ENCODE results near the gene HERC6. TPM values are rescaled to one million over a fixed set of nuclear protein-coding genes. Genes with fewer than 3 reads are reported as not detected.
A peak's percentile ranks its signal among the peaks of the same experiment; 100 is the strongest.
"Not testable (repeated sequence)": the region's sequence is repeated elsewhere in the genome, so short reads cannot be mapped to it uniquely, and the experiment has no call there.

Gene HERC6
- total RNA-seq, 1 donor from 2014 or later: 7.3 TPM

DNA sequence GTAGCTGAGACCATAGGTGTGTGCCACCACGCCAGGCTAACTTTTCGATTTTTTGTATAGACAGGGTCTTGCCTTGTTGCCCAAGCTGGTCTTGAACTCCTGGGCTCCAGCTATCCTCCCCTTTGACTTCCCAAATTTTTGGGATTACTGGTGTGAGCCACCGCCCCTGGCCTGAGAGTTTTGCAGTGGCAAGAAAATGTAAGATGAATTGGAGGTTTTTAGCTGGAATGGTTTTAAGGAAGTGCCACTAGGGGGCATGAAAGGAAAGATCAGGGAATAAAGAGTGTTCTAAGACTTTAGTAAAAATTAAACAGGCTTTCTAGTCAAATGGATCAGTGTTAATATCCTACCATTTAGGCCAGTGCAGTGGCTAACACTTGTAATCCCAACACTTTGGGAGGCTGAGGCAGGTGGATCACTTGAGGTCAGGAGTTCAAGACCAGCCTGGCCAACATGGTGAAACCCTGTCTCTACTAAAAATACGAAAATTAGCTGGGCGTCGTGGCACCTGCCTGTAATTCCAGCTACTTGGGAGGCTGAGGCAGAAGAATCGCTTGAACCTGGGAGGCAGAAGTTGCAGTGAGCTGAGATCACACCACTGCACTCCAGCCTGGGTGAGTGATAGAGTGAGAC lies 9.4 kb upstream of the HERC6 start:
- not testable (repeated sequence) for H3K27me3 Mint-ChIP-seq; H3K36me3 Mint-ChIP-seq (ENCODE audit: insufficient read depth); H3K4me1 Mint-ChIP-seq (ENCODE audit: low read depth); H3K27ac Mint-ChIP-seq; H3K4me3 Mint-ChIP-seq (ENCODE audit: low read depth); DNase-seq (ENCODE audit: low spot score, unreplicated experiment); H3K9me3 Mint-ChIP-seq (ENCODE audit: low read depth)
- TF ChIP-seq, protein P1, sequence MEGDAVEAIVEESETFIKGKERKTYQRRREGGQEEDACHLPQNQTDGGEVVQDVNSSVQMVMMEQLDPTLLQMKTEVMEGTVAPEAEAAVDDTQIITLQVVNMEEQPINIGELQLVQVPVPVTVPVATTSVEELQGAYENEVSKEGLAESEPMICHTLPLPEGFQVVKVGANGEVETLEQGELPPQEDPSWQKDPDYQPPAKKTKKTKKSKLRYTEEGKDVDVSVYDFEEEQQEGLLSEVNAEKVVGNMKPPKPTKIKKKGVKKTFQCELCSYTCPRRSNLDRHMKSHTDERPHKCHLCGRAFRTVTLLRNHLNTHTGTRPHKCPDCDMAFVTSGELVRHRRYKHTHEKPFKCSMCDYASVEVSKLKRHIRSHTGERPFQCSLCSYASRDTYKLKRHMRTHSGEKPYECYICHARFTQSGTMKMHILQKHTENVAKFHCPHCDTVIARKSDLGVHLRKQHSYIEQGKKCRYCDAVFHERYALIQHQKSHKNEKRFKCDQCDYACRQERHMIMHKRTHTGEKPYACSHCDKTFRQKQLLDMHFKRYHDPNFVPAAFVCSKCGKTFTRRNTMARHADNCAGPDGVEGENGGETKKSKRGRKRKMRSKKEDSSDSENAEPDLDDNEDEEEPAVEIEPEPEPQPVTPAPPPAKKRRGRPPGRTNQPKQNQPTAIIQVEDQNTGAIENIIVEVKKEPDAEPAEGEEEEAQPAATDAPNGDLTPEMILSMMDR (IDR thresholded peaks at IDR 0.05; ENCODE audit: unreplicated experiment): peak; percentile 59

DNA sequence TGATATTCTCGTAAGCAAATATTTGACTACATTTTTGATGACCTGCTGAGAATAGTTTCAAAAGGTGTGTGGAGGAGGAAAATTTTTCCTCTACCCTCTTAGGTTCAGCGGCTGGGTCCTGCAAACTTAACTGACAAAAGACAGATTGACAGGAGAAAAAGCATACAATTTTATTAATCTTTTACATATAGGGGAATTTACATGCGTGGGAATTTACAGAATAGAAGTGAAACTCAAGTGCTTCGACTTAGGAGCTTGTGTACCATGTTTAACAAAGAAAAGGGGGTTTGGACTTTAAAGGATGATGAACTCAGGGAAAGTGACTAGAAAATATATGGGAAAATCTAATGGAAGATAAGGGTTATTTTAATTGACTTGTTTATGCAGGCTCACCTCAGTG lies 2.5 kb downstream of the HERC6 start:
- TF ChIP-seq, protein P1 (IDR thresholded peaks at IDR 0.05; ENCODE audit: unreplicated experiment): no peak
- no peak overlapping the region for H3K4me3 Mint-ChIP-seq (ENCODE audit: low read depth)
- H3K4me1 Mint-ChIP-seq (ENCODE audit: low read depth): no peaks in the 10 kb centered on the region
- no peaks in the 10 kb centered on the region for H3K9me3 Mint-ChIP-seq (ENCODE audit: low read depth)
- DNase-seq (ENCODE audit: low spot score, unreplicated experiment): no peak
- H3K27ac Mint-ChIP-seq: no peak overlapping the region
- H3K36me3 Mint-ChIP-seq (ENCODE audit: insufficient read depth): no peaks in the 10 kb centered on the region
- peaks cover 21% of the 10 kb centered on the region for H3K27me3 Mint-ChIP-seq

DNA sequence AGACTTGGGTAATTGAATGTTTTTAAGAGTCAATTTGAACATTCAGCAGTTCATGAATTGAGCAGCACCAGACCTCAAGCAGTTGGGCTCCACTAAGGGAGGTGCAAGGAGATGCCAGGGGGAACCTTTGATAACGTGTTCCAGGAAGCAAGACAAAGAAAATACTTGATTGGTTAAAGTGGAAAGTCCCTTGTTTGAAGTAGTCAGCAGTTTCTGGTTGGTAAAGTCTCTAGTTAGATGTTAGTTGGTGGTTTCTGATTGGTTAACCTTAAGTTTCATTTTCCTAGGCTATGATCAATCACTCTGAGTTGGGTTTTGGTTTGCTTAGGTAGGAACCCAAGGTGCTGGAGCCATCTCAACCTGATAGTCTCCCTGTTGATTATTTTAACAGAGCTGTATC lies 4.0 kb downstream of the HERC6 start:
- Mint-ChIP-seq H3K4me3 (ENCODE audit: low read depth) (no peak overlapping the region), H3K27me3 (peaks cover 11% of the 10 kb centered on the region), H3K4me1 (ENCODE audit: low read depth) (no peaks in the 10 kb centered on the region), H3K9me3 (ENCODE audit: low read depth) (no peaks in the 10 kb centered on the region), H3K36me3 (ENCODE audit: insufficient read depth) (no peaks in the 10 kb centered on the region), H3K27ac (no peak overlapping the region)
- TF ChIP-seq, protein P1 (IDR thresholded peaks at IDR 0.05; ENCODE audit: unreplicated experiment): no peak
- DNase-seq (ENCODE audit: low spot score, unreplicated experiment): no peak

- DNase-seq (ENCODE audit: low spot score, unreplicated experiment): no peak
- H3K9me3 Mint-ChIP-seq (ENCODE audit: low read depth): peaks cover 4% of the 10 kb centered on the region
- H3K4me3 Mint-ChIP-seq (ENCODE audit: low read depth): no peak overlapping the region
- no peaks in the 10 kb centered on the region for H3K27me3 Mint-ChIP-seq
- peaks cover 10% of the 10 kb centered on the region for H3K36me3 Mint-ChIP-seq (ENCODE audit: insufficient read depth)
- H3K27ac Mint-ChIP-seq: no peak overlapping the region
- TF ChIP-seq, protein P1 (IDR thresholded peaks at IDR 0.05; ENCODE audit: unreplicated experiment): no peak
- H3K4me1 Mint-ChIP-seq (ENCODE audit: low read depth): peaks cover 1% of the 10 kb centered on the region
Observed at GRCh38 chr4:88390128-88390527, 11.5 kb downstream of the HERC6 start.

DNA sequence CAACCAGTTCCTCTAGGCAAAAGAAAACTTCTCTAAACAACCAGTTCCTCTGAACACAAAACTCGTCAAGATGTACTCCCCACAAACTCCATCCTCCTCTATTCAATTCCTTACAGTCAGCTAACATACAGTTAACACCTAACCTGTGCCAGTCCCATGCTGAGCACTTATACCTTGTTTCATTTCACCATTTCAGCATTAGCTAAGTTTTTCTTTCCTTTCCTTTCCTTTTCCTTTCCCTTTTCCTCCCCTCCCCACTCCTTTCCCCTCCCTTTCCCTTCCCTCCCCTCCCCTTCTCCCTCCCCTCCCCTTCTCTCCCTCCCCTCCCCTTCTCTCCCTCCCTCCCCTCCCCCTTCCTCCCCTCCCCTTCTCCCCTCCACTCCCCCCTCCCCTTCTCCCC lies 13.1 kb downstream of the HERC6 start:
- Mint-ChIP-seq H3K4me3 (ENCODE audit: low read depth) (no peak overlapping the region), H3K27me3 (no peaks in the 10 kb centered on the region), H3K9me3 (ENCODE audit: low read depth) (peaks cover 4% of the 10 kb centered on the region), H3K27ac (no peak overlapping the region), H3K4me1 (ENCODE audit: low read depth) (peaks cover 4% of the 10 kb centered on the region), H3K36me3 (ENCODE audit: insufficient read depth) (peaks cover 10% of the 10 kb centered on the region)
- TF ChIP-seq, protein P1 (IDR thresholded peaks at IDR 0.05; ENCODE audit: unreplicated experiment): no peak
- DNase-seq (ENCODE audit: low spot score, unreplicated experiment): no peak

Measured in progenitor cell of endocrine pancreas (in vitro differentiated cells).